B cell (primary cell): ENCODE data around the gene KIF21B. TPM values are rescaled to one million over a fixed set of nuclear protein-coding genes. Genes with fewer than 3 reads are reported as not detected.

Experiments used
- ATAC-seq: fragments of 200-7000 bp; cut with Tn5 transposase; one replicate; pipeline ENCODE4 v1.10.0; 2021; ENCODE audit warnings: low read depth, mild to moderate bottlenecking, moderate number of reproducible peaks, moderate library complexity
- CTCF ChIA-PET: fragments of 350-600 bp; sonication (Branson Sonifier 250); formaldehyde crosslinking; loops from one replicate; lab custom pipeline; 2021; ENCODE audit warnings: antibody characterized with exemption, inconsistent platforms; lab: Charles Lee
- POLR2A ChIA-PET: fragments of 350-600 bp; sonication (Branson Sonifier 250); formaldehyde crosslinking; loops from one replicate; lab custom pipeline; 2021; ENCODE audit warnings: antibody characterized with exemption; lab: Charles Lee
- DNase-seq: peaks from one replicate; pipeline ENCODE4 v3.0.0; 2013
- H2AFZ ChIP-seq: 2 replicates; pipeline ENCODE4 v1.6.1; 2012; ENCODE audit warnings: mild to moderate bottlenecking, low read depth, low read length; ENCODE audit not compliant: insufficient read depth, poor library complexity, severe bottlenecking
- H3K27ac ChIP-seq, 2 donors: 1 replicate in 1 of 2; 2 replicates in 1 of 2; pipeline ENCODE4 v1.5.1; 2012 to 2013; ENCODE audit warnings: low read length in 2 of 2, mild to moderate bottlenecking in 2 of 2, moderate library complexity in 1 of 2
- H3K27me3 ChIP-seq, 4 experiments: fragments of 200-600 bp in 1 of 4; sonication (generic) in 1 of 4; replicated peaks in 1 of 4; 1 replicate in 2 of 4; 2 replicates in 2 of 4; pipeline versions ENCODE4 v1.6.1 to v1.7.0; 2013 to 2016; ENCODE audit warnings: low read length in 3 of 4, mild to moderate bottlenecking in 2 of 4, mixed read lengths in 1 of 4, moderate library complexity in 1 of 4; ENCODE audit not compliant: insufficient read depth in 4 of 4, control insufficient read depth in 3 of 4; ENCODE audit errors: control extremely low read depth in 1 of 4
- H3K36me3 ChIP-seq, 2 experiments: replicated peaks in 1 of 2; 1 replicate in 1 of 2; 2 replicates in 1 of 2; pipeline versions ENCODE4 v1.6.1 to v1.7.1; 2013; ENCODE audit warnings: low read length in 1 of 2; ENCODE audit not compliant: insufficient read depth in 2 of 2, control insufficient read depth in 1 of 2; ENCODE audit errors: control extremely low read depth in 1 of 2, extremely low read depth in 1 of 2
- H3K4me1 ChIP-seq, 2 donors: fragments of 200-600 bp in 1 of 2; sonication (generic) in 1 of 2; 1 replicate in 1 of 2; 2 replicates in 1 of 2; pipeline versions ENCODE4 v1.5.1 to v1.6.1; 2013 to 2017; ENCODE audit warnings: low read length in 2 of 2; ENCODE audit not compliant: control insufficient read depth in 2 of 2, insufficient read depth in 2 of 2
- H3K4me2 ChIP-seq: replicated peaks from 2 replicates; pipeline ENCODE3; 2012; ENCODE audit warnings: mild to moderate bottlenecking, low read depth, low read length; ENCODE audit not compliant: poor library complexity, severe bottlenecking
- H3K4me3 ChIP-seq, 5 experiments: fragments of 200-600 bp in 1 of 5; sonication (generic) in 1 of 5; 1 replicate in 3 of 5; 2 replicates in 2 of 5; pipeline versions ENCODE4 v1.5.1 to v1.7.0; 2011 to 2016; ENCODE audit warnings: low read length in 4 of 5, mild to moderate bottlenecking in 4 of 5, low read depth in 2 of 5, control low read depth in 1 of 5, moderate library complexity in 1 of 5; ENCODE audit not compliant: insufficient read depth in 1 of 5; ENCODE audit errors: control extremely low read depth in 1 of 5, extremely low read depth in 1 of 5
- H3K79me2 ChIP-seq: fragments of 200-600 bp; sonication (generic); one replicate; pipeline ENCODE4 v1.6.0; 2016; ENCODE audit warnings: low read length; ENCODE audit not compliant: control insufficient read depth, insufficient read depth
- H3K9ac ChIP-seq: fragments of 200-600 bp; sonication (generic); 2 replicates; pipeline ENCODE4 v1.6.1; 2017; ENCODE audit warnings: mild to moderate bottlenecking, low read length, moderate library complexity
- H3K9me3 ChIP-seq, 3 donors: one replicate each; pipeline versions ENCODE4 v1.6.1 to v1.7.1; 2013; ENCODE audit warnings: low read length in 2 of 3; ENCODE audit not compliant: control insufficient read depth in 2 of 3, insufficient read depth in 1 of 3; ENCODE audit errors: control extremely low read depth in 1 of 3
- H4K20me1 ChIP-seq: 2 replicates; pipeline ENCODE4 v1.6.0; 2012; ENCODE audit warnings: mild to moderate bottlenecking, low read length; ENCODE audit not compliant: insufficient read depth, control insufficient read depth, poor library complexity, severe bottlenecking
- H3K27ac Mint-ChIP-seq: one replicate; pipeline ENCODE4 v1.8.0; 2021; ENCODE audit warnings: mixed read lengths
- H3K27me3 Mint-ChIP-seq: one replicate; pipeline ENCODE4 v1.8.0; 2021; ENCODE audit warnings: mixed read lengths
- H3K4me1 Mint-ChIP-seq: one replicate; pipeline ENCODE4 v1.8.0; 2021; ENCODE audit warnings: mixed read lengths
- H3K4me3 Mint-ChIP-seq: one replicate; pipeline ENCODE4 v1.8.0; 2021; ENCODE audit warnings: mixed read lengths
- H3K9me3 Mint-ChIP-seq: one replicate; pipeline ENCODE4 v1.8.0; 2022; ENCODE audit warnings: mixed read lengths; ENCODE audit not compliant: insufficient read depth
- CTCF ChIP-seq: fragments of 200-600 bp; IDR thresholded peaks from one replicate; pipeline ENCODE4 v1.8.0; 2022; ENCODE audit warnings: antibody characterized with exemption, mild to moderate bottlenecking
- EZH2 ChIP-seq: IDR thresholded peaks from 2 replicates; pipeline ENCODE4 v1.6.1; 2012; ENCODE audit warnings: borderline replicate concordance, low read depth, mild to moderate bottlenecking, moderate library complexity, low read length; ENCODE audit not compliant: insufficient read depth, poor library complexity, severe bottlenecking
- WGBS: methylation state at CpG from one replicate; pipeline ENCODE4 v1.1.5; 2013; ENCODE audit warnings: missing lambda C conversion rate; ENCODE audit not compliant: insufficient coverage; 5-methylcytosine and 5-hydroxymethylcytosine counted together
- intact Hi-C: fragments of 100-400 bp; cut with micrococcal nuclease; formaldehyde crosslinking; loops from one replicate; pipeline ENCODE4 v1.10.0; 2022
- polyA plus RNA-seq: library from polyadenylated mRNA; depleted of rRNA; stranded (reverse); fragments of >200 nt; gene quantifications from 2 replicates; pipeline ENCODE4 v1.2.3, GENCODE V29; 2012
- total RNA-seq, 2 donors: library from RNA; stranded (reverse); fragments of 120-200 nt in 1 of 2; gene quantifications; 1 replicate in 1 of 2; 2 replicates in 1 of 2; pipeline versions ENCODE4 v1.2.3 to v1.2.4, GENCODE V29; 2013 to 2022

Gene KIF21B
- total and polyA plus RNA-seq, 2 donors (not counting 1 experiment from before 2014, with no cell fraction given) = 41.1 to 41.6 TPM

DNA sequence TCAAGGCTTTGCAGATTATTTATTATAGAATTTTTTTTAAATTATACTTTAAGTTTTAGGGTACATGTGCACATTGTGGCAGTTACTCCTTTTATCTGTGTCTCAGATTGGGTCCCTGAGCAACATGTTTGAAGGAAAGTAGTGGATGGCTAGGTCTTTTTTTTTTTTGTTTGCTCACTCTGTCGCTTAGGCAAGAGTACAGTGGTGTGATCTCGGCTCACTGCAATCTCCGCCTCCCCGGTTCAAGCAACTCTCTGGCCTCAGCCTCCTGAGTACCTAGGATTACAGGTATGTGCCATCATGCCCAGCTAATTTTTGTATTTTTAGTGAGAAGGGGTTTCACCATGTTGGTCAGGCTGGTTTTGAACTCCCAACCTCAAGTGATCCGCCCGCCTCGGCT lies 39.6 kb upstream of the KIF21B start:
- no peaks in the 10 kb centered on the region for H3K36me3 ChIP-seq

More for the DNA sequence above, 39.6 kb upstream of the KIF21B start:
- CTCF ChIA-PET = no interaction called here
- TF ChIP-seq EZH2 (no peak), CTCF (no peak)
- intact Hi-C loops = no loop called here
- H3K27ac ChIP-seq = no peak overlapping the region
- no peak overlapping the region for H2AFZ ChIP-seq
- Mint-ChIP-seq H3K9me3 (no peaks in the 10 kb centered on the region), H3K4me3 (no peak overlapping the region), H3K27me3 (peaks cover 10% of the 10 kb centered on the region), H3K27ac (no peak overlapping the region), H3K4me1 (peaks cover 1% of the 10 kb centered on the region)
- no peak overlapping the region for H3K4me2 ChIP-seq
- H3K27me3 ChIP-seq = peaks cover 0 to 4% (median 0%) of the 10 kb centered on the region in 4 experiments
- H3K4me3 ChIP-seq = no peak overlapping the region
- H3K9me3 ChIP-seq = no peaks in the 10 kb centered on the region
- DNase-seq (no peak), ATAC-seq (no peak)
- no peaks in the 10 kb centered on the region for H4K20me1 ChIP-seq
- POLR2A ChIA-PET = no interaction called here
- H3K79me2 ChIP-seq = no peaks in the 10 kb centered on the region
- 98% methylated on average over 6 of the region's 7 CpGs for WGBS
- no peak overlapping the region for H3K9ac ChIP-seq
- no peaks in the 10 kb centered on the region for H3K4me1 ChIP-seq
